GM13977 (cell line): Measurements from ENCODE around the gene MANSC1.
"Not testable (repeated sequence)": the region's sequence is repeated elsewhere in the genome, so short reads cannot be mapped to it uniquely, and the experiment has no call there.

Experiments
- DNase-seq: peaks from one replicate; pipeline ENCODE4 v3.0.0; 2012; ENCODE audit warnings: low spot score
- CTCF ChIP-seq: IDR thresholded peaks from 2 replicates; pipeline ENCODE4 v1.5.1; 2012; ENCODE audit warnings: mild to moderate bottlenecking, control low read depth; ENCODE audit not compliant: insufficient read depth; ENCODE audit errors: extremely low read depth, missing control alignments
- in situ Hi-C: fragments of 300-500 bp; cut with MboI; formaldehyde crosslinking; loops from one replicate; pipeline ENCODE4 v1.12.0; 2022; ENCODE audit warnings: low sequenced_read_pairs, low pct_unique_long_range_greater_than_20kb, mixed read lengths, inconsistent platforms; ENCODE audit not compliant: unreplicated experiment

Gene MANSC1

GRCh38 chr12:12356467-12356895, 6.4 kb upstream of the MANSC1 start:
- no peak for DNase-seq
- in situ Hi-C loops = no loop called here
- TF ChIP-seq CTCF = no peak

- in situ Hi-C loops = no loop called here
- TF ChIP-seq CTCF = no peak
Observed at GRCh38 chr12:12353807-12354206, 3.8 kb upstream of the MANSC1 start.

DNA sequence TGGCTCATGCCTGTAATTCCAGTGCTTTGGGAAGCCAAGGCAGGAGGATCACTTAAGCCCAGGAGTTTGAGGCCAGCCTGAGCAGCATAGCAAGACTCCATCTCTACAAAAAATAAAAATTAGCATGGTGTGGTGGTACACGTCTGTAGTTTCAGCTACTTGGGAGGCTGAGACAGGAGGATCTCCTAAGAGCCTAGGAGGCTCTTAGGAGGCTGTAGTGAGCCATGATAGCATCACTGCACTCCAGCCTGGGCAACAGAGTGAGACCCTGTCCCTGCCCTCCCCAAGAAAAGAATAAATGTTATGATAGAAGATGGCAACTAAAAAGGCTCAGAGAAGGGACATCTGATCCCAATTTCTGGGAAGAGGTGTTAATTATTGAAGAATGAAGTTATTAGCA, 3.2 kb upstream of the MANSC1 start:
- no peak for TF ChIP-seq CTCF
- in situ Hi-C loops = no loop called here
- no peak for DNase-seq

More at GRCh38 chr12:12353807-12354206, 3.8 kb upstream of the MANSC1 start:
- no peak for DNase-seq

- DNase-seq, in situ Hi-C loops: not testable (repeated sequence)
Observed at GRCh38 chr12:12351468-12352185, 1.6 kb upstream of the MANSC1 start.

DNA sequence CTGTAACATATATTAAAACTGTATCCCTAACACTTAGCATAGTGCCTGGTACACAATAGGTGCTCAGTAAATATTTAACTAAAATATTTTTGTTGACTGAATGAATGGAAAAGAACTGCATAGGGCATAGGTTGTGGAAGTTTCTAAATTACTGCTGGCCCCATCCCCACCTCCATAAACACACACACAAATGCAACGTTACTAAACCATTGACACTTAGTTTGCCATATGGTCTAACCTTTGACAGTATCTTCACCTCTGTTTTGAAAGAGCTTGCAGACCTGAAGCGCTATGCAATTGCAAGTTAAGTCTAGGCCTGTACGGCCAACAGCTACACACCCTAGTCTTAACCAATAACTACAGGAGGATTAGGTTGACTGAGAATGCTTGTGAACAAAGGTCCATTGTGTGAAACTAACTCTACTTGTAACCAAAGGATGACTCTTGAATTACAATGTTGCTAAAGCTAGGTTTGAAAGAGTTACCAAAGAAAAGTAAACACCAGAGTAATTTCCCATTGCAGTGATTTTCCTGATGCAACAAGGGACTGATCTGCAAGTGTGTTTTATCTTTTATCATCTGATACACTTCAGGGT, 924 bp upstream of the MANSC1 start:
- no peak for TF ChIP-seq CTCF
- DNase-seq = no peak
- in situ Hi-C loops = no loop called here

GRCh38 chr12:12338527-12339168, 11.4 kb downstream of the MANSC1 start:
- in situ Hi-C loops = loop anchor here (25.0 kb wide), 2 partner anchors 276 to 776 kb away; partner anchors contain the start of gene BCL2L14
- no peak for DNase-seq
- TF ChIP-seq CTCF = no peak

- in situ Hi-C loops = loop anchor here (25.0 kb wide), 2 partner anchors 274 to 774 kb away; partner anchors contain the start of gene BCL2L14
- TF ChIP-seq CTCF = no peak
- DNase-seq = no peak
Observed at GRCh38 chr12:12336511-12336910, 13.5 kb downstream of the MANSC1 start.
